Omental fat pad (tissue), 4 donors: ENCODE measurements around the gene SNX25. TPM values are rescaled to one million over a fixed set of nuclear protein-coding genes. Genes with fewer than 3 reads are reported as not detected.

Experiments
- ATAC-seq: fragments of 150-250 bp; one replicate; pipeline ENCODE4 v1.9.1; 2016; ENCODE audit warnings: mild to moderate bottlenecking, moderate library complexity; ENCODE audit not compliant: low FRiP score
- DNase-seq: peaks from one replicate; pipeline ENCODE4 v3.0.0-alpha.2; 2019; ENCODE audit warnings: low spot score
- CTCF ChIP-seq, 3 donors: fragments of 450-650 bp; IDR thresholded peaks; one replicate each; pipeline ENCODE4 v1.5.1; 2016 to 2017; ENCODE audit warnings: antibody characterized with exemption in 3 of 3, mild to moderate bottlenecking in 3 of 3, moderate library complexity in 2 of 3
- total RNA-seq, 4 donors: library from RNA; depleted of rRNA; stranded (reverse); fragments of >200 nt; gene quantifications; one replicate each; pipeline ENCODE4 v1.1.0, GENCODE V29; 2016

SNX25 gene
- total RNA-seq, 4 donors from 2014 or later: 16.0 to 22.5 (median 21.9) TPM

- DNase-seq (peak; percentile 74), ATAC-seq (peak; percentile 99)
- TF ChIP-seq CTCF (IDR thresholded peaks at IDR 0.05): no peak
Measured at GRCh38 chr4:185395956-185396723, 186.7 kb downstream of the SNX25 start.

GRCh38 chr4:185396724-185397385, 187.5 kb downstream of the SNX25 start, which contains the start of gene ANKRD37:
Gene ANKRD37 (plus strand): TSS chr4:185396841. CDS start chr4:185396924, 83 bp downstream.
- ATAC-seq: peak; percentile 37
- no peak for DNase-seq
- no peak for TF ChIP-seq CTCF (IDR thresholded peaks at IDR 0.05)

GRCh38 chr4:185398618-185399017, 189.2 kb downstream of the SNX25 start:
- DNase-seq: no peak
- TF ChIP-seq CTCF (IDR thresholded peaks at IDR 0.05): no peak
- ATAC-seq: no peak

- ATAC-seq: no peak
- TF ChIP-seq CTCF (IDR thresholded peaks at IDR 0.05): no peak
- DNase-seq: no peak
Measured at GRCh38 chr4:185399466-185399865, 190.1 kb downstream of the SNX25 start.

GRCh38 chr4:185404031-185404430, 194.6 kb downstream of the SNX25 start:
- no peak for DNase-seq
- TF ChIP-seq CTCF (IDR thresholded peaks at IDR 0.05): no peak
- ATAC-seq: no peak

GRCh38 chr4:185405296-185405999, 196.1 kb downstream of the SNX25 start:
- DNase-seq (no peak), ATAC-seq (no peak)
- no peak for TF ChIP-seq CTCF (IDR thresholded peaks at IDR 0.05)
